WTC11 (cell line): ENCODE results near the gene FARP2. TPM values are rescaled to one million over a fixed set of nuclear protein-coding genes. Genes with fewer than 3 reads are reported as not detected.

Experiments
- ATAC-seq: fragments of 200-7000 bp; cut with Tn5 transposase; 2 replicates; pipeline ENCODE4 v1.10.0; 2021; ENCODE audit warnings: mild to moderate bottlenecking, moderate library complexity
- CTCF ChIA-PET: fragments of 300-600 bp; sonication (Branson Sonifier 250); formaldehyde crosslinking; loops from one replicate; lab custom pipeline; 2021; ENCODE audit warnings: antibody characterized with exemption; lab: Charles Lee
- POLR2A ChIA-PET: fragments of 350-600 bp; sonication (Branson Sonifier 250); formaldehyde crosslinking; loops from one replicate; lab custom pipeline; 2021; ENCODE audit warnings: antibody characterized with exemption; lab: Charles Lee
- DNase-seq: peaks from one replicate; pipeline ENCODE4 v3.0.0; 2021; ENCODE audit warnings: low spot score
- H3K27ac Mint-ChIP-seq: 2 replicates; pipeline ENCODE4 v1.8.0; 2021; ENCODE audit warnings: mixed read lengths
- H3K27me3 Mint-ChIP-seq: 2 replicates; pipeline ENCODE4 v1.8.0; 2021; ENCODE audit warnings: low read depth, mild to moderate bottlenecking, moderate library complexity, mixed read lengths
- H3K36me3 Mint-ChIP-seq: 2 replicates; pipeline ENCODE4 v1.8.0; 2021; ENCODE audit warnings: mixed read lengths
- H3K4me1 Mint-ChIP-seq: 2 replicates; pipeline ENCODE4 v1.8.0; 2022; ENCODE audit warnings: mixed read lengths
- H3K4me3 Mint-ChIP-seq: 2 replicates; pipeline ENCODE4 v1.8.0; 2021; ENCODE audit warnings: mild to moderate bottlenecking, moderate library complexity, mixed read lengths
- H3K9me3 Mint-ChIP-seq: 2 replicates; pipeline ENCODE4 v1.8.0; 2021; ENCODE audit warnings: mixed read lengths
- AR ChIP-seq: fragments of 250-450 bp; sonication (Bioruptor Pico); IDR thresholded peaks from 2 replicates; pipeline ENCODE4 v1.9.0; 2021; ENCODE audit warnings: mild to moderate bottlenecking
- ARID4B ChIP-seq: sonication (generic); formaldehyde crosslinking; IDR thresholded peaks from 2 replicates; pipeline ENCODE4 v1.8.0; 2023; ENCODE audit warnings: missing genetic modification reagents, mild to moderate bottlenecking, borderline replicate concordance
- CBFB ChIP-seq: sonication (generic); formaldehyde crosslinking; IDR thresholded peaks from 2 replicates; pipeline ENCODE4 v1.8.1; 2022; ENCODE audit warnings: mild to moderate bottlenecking, low read depth, missing genetic modification reagents
- CDX4 ChIP-seq: fragments of 250-450 bp; sonication (Bioruptor Pico); IDR thresholded peaks from 2 replicates; pipeline ENCODE4 v1.9.0; 2021; ENCODE audit warnings: moderate library complexity, mild to moderate bottlenecking, inconsistent platforms, borderline replicate concordance
- CTCF ChIP-seq: fragments of 200-600 bp; IDR thresholded peaks from 2 replicates; pipeline ENCODE4 v1.8.0; 2022; ENCODE audit warnings: antibody characterized with exemption
- E2F4 ChIP-seq: sonication (generic); formaldehyde crosslinking; IDR thresholded peaks from 2 replicates; pipeline ENCODE4 v1.8.1; 2022; ENCODE audit warnings: low read depth, mild to moderate bottlenecking, moderate library complexity, missing genetic modification reagents, borderline replicate concordance
- EMX1 ChIP-seq: fragments of 250-450 bp; sonication (Bioruptor Pico); IDR thresholded peaks from 2 replicates; pipeline ENCODE4 v1.8.0; 2021; ENCODE audit warnings: mild to moderate bottlenecking
- FOXP4 ChIP-seq: sonication (generic); formaldehyde crosslinking; IDR thresholded peaks from 2 replicates; pipeline ENCODE4 v1.8.0; 2022; ENCODE audit warnings: mild to moderate bottlenecking, missing genetic modification reagents
- MXD4 ChIP-seq: fragments of 250-450 bp; sonication (Bioruptor Pico); IDR thresholded peaks from 2 replicates; pipeline ENCODE4 v1.8.0; 2021; ENCODE audit warnings: mild to moderate bottlenecking, moderate library complexity, borderline replicate concordance
- NFE2L1 ChIP-seq: sonication (generic); formaldehyde crosslinking; IDR thresholded peaks from 2 replicates; pipeline ENCODE4 v1.8.1; 2023; ENCODE audit warnings: missing genetic modification reagents
- PRRX2 ChIP-seq: fragments of 250-450 bp; sonication (Bioruptor Pico); IDR thresholded peaks from 2 replicates; pipeline ENCODE4 v1.8.0; 2021; ENCODE audit warnings: mild to moderate bottlenecking
- RELA ChIP-seq: sonication (generic); formaldehyde crosslinking; IDR thresholded peaks from 2 replicates; pipeline ENCODE4 v1.8.1; 2022; ENCODE audit warnings: missing genetic modification reagents, mild to moderate bottlenecking, borderline replicate concordance
- ZNF121 ChIP-seq: sonication (generic); formaldehyde crosslinking; IDR thresholded peaks from 2 replicates; pipeline ENCODE4 v1.8.0; 2023; ENCODE audit warnings: missing genetic modification reagents
- ZNF138 ChIP-seq: sonication (generic); formaldehyde crosslinking; conservative IDR thresholded peaks from 2 replicates; pipeline ENCODE4 v1.8.1; 2022; ENCODE audit warnings: mild to moderate bottlenecking, moderate library complexity, missing genetic modification reagents
- ZNF263 ChIP-seq: sonication (generic); formaldehyde crosslinking; IDR thresholded peaks from 2 replicates; pipeline ENCODE4 v1.8.1; 2022; ENCODE audit warnings: low read depth, mild to moderate bottlenecking, moderate library complexity, missing genetic modification reagents
- ZNF396 ChIP-seq: fragments of 250-450 bp; sonication (Bioruptor Pico); IDR thresholded peaks from 2 replicates; pipeline ENCODE4 v1.8.0; 2021; ENCODE audit warnings: mild to moderate bottlenecking, moderate library complexity, borderline replicate concordance
- ZNF671 ChIP-seq: fragments of 250-450 bp; sonication (Bioruptor Pico); IDR thresholded peaks from 2 replicates; pipeline ENCODE4 v1.8.0; 2021; ENCODE audit warnings: mild to moderate bottlenecking
- total RNA-seq: library from RNA; stranded (reverse); gene quantifications from 3 replicates; pipeline ENCODE4 v1.2.3, GENCODE V29; 2021

The FARP2 gene
- total RNA-seq, 1 experiment from 2014 or later, result 37.8 TPM

- no peak for TF ChIP-seq ZNF138 (CRISPR knock-in tag)
- TF ChIP-seq ZNF396 (CRISPR knock-in tag), result no peak
Observed at GRCh38 chr2:241312082-241312481, 44.0 kb upstream of the FARP2 start (continued).

GRCh38 chr2:241313543-241314095 lies 42.5 kb upstream of the FARP2 start:
- Mint-ChIP-seq H3K9me3 (no peaks in the 10 kb centered on the region), H3K4me3 (peak overlapping the region; percentile 99), H3K27ac (peak overlapping the region; percentile 67), H3K4me1 (peaks cover 68% of the 10 kb centered on the region), H3K27me3 (no peaks in the 10 kb centered on the region), H3K36me3 (peaks cover 13% of the 10 kb centered on the region)
- POLR2A ChIA-PET, result no interaction called here
- no peak for ATAC-seq
- no peak for DNase-seq
- no peak for TF ChIP-seq CBFB (CRISPR knock-in tag)
- no peak for TF ChIP-seq CTCF
- TF ChIP-seq PRRX2 (CRISPR knock-in tag), result no peak
- TF ChIP-seq ZNF671 (CRISPR knock-in tag), result no peak
- no peak for TF ChIP-seq ZNF121
- no peak for TF ChIP-seq RELA (CRISPR knock-in tag)
- TF ChIP-seq ZNF263 (CRISPR knock-in tag), result no peak
- TF ChIP-seq FOXP4 (CRISPR knock-in tag), result no peak
- CTCF ChIA-PET, result interaction anchor here (1.2 kb wide), 1 partner anchor 11 kb away, joined by 3 read pairs; no protein-coding TSS in a partner anchor

GRCh38 chr2:241314226-241315092 lies 41.6 kb upstream of the FARP2 start:
- Mint-ChIP-seq H3K36me3 (peaks cover 13% of the 10 kb centered on the region), H3K27me3 (no peaks in the 10 kb centered on the region), H3K9me3 (no peaks in the 10 kb centered on the region), H3K27ac (peak overlapping the region; percentile 90), H3K4me3 (peak overlapping the region; percentile 99), H3K4me1 (peaks cover 65% of the 10 kb centered on the region)
- CTCF ChIA-PET, result interaction anchor here (0.9 to 1.6 kb wide), 4 partner anchors 10 to 400 kb away, joined by 3 to 4 read pairs (median 4); partner anchors contain the start of gene PASK
- ATAC-seq (peak; percentile 1; the same call in 1 of the 2 replicates), DNase-seq (no peak)
- POLR2A ChIA-PET, result interaction anchor here (1.0 to 1.3 kb wide), 6 partner anchors 11 to 494 kb away, joined by 3 to 6 read pairs (median 4); partner anchors contain the start of genes ING5 and KIF1A
- TF ChIP-seq NFE2L1 (no peak), E2F4 (CRISPR knock-in tag) (no peak), AR (no peak), ARID4B (CRISPR knock-in tag) (no peak; the same call in 1 of the 2 replicates), CDX4 (CRISPR knock-in tag) (no peak; the same call in 1 of the 2 replicates), MXD4 (CRISPR knock-in tag) (no peak), EMX1 (CRISPR knock-in tag) (no peak)
